ENCODE measurements around the gene RCAN3. TPM values are rescaled to one million over a fixed set of nuclear protein-coding genes. Genes with fewer than 3 reads are reported as not detected.

Gene RCAN3
- total and polyA plus RNA-seq, 2 experiments from 2014 or later: 6.2 to 10.1 TPM

DNA sequence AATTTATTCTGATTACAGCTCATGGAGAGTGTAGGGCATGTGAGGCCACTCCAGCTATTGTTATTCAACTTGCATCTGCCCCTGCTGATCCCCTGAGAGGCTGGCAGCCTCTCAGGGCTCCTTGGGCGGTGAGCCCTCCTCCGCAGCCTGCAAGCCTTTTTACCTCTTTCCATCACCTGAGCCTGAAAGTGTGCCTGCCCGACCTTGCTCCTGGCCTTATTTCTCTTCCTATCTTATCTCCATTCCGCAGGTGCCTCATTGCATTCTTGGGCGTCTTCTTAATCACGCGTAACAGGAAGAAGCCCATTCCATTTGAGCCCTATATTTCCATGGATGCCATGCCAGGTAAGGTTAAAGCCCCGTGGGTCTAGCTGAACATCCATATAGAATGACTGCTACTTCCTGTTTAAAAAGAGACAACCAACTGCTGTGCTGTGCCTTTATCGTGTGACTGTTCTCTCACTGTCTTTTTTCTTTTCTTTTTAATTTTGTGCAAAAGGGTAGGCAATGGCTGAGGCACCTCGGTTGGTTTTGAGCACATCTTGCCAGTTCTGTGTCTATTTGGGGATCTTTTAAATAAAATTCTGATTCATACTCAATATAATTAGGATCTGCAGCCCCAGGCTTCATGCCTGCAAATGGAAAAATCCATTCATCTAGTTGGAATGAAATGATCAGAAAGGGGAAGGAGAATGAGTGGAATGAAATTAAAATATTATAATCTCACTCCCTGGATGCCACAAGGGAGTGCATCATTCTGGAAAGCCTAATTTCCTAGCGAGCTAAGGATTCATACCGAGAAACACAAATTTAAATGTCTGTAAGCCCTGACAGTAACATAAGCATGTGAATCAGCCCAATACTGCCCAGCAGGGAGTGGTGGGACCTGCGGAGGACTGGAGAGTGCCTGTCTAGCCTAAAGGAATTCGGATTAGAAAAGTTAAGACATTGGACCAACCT lies 38.6 kb upstream of the RCAN3 start:
- DNase-seq (ENCODE audit: low spot score): no peak
- no peak overlapping the region for H3K4me2 ChIP-seq
- H3K27me3 ChIP-seq: no peaks in the 10 kb centered on the region
- WGBS (ENCODE audit: low lambda C conversion rate, missing lambda C conversion rate): 39% methylated on average over 14 of the region's 14 CpGs
- no peak overlapping the region for H3K4me3 ChIP-seq
- H3K27ac ChIP-seq: no peak overlapping the region
- TF ChIP-seq EZH2 (IDR thresholded peaks at IDR 0.05; ENCODE audit: borderline replicate concordance): no peak
- TF ChIP-seq, protein P1, sequence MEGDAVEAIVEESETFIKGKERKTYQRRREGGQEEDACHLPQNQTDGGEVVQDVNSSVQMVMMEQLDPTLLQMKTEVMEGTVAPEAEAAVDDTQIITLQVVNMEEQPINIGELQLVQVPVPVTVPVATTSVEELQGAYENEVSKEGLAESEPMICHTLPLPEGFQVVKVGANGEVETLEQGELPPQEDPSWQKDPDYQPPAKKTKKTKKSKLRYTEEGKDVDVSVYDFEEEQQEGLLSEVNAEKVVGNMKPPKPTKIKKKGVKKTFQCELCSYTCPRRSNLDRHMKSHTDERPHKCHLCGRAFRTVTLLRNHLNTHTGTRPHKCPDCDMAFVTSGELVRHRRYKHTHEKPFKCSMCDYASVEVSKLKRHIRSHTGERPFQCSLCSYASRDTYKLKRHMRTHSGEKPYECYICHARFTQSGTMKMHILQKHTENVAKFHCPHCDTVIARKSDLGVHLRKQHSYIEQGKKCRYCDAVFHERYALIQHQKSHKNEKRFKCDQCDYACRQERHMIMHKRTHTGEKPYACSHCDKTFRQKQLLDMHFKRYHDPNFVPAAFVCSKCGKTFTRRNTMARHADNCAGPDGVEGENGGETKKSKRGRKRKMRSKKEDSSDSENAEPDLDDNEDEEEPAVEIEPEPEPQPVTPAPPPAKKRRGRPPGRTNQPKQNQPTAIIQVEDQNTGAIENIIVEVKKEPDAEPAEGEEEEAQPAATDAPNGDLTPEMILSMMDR (IDR thresholded peaks at IDR 0.05; ENCODE audit: poor library complexity): no peak
- TF ChIP-seq EZH2phosphoT487 (IDR thresholded peaks at IDR 0.05; ENCODE audit: low read depth, severe bottlenecking, unreplicated experiment): no peak
- no peaks in the 10 kb centered on the region for H3K79me2 ChIP-seq
- no peaks in the 10 kb centered on the region for H3K36me3 ChIP-seq (replicated peaks; ENCODE audit: insufficient read depth, low read depth)
- no peaks in the 10 kb centered on the region for H4K20me1 ChIP-seq (ENCODE audit: insufficient read depth, poor library complexity, severe bottlenecking)
- no peaks in the 10 kb centered on the region for H3K4me1 ChIP-seq (ENCODE audit: insufficient read depth)
- no peaks in the 10 kb centered on the region for H3K9me3 ChIP-seq (ENCODE audit: low read depth)
- no peak overlapping the region for H2AFZ ChIP-seq
- no peaks in the 10 kb centered on the region for H3K9me2 ChIP-seq (replicated peaks; ENCODE audit: insufficient read depth)

- Histone ChIP-seq H3K27ac (no peak overlapping the region), H3K36me3 (replicated peaks; ENCODE audit: insufficient read depth, low read depth) (no peaks in the 10 kb centered on the region), H3K79me2 (no peaks in the 10 kb centered on the region), H3K4me3 (no peak overlapping the region), H2AFZ (no peak overlapping the region), H3K4me2 (no peak overlapping the region), H3K27me3 (no peaks in the 10 kb centered on the region), H3K4me1 (ENCODE audit: insufficient read depth) (no peaks in the 10 kb centered on the region), H4K20me1 (ENCODE audit: insufficient read depth, poor library complexity, severe bottlenecking) (no peaks in the 10 kb centered on the region), H3K9me2 (replicated peaks; ENCODE audit: insufficient read depth) (no peaks in the 10 kb centered on the region), H3K9me3 (ENCODE audit: low read depth) (no peaks in the 10 kb centered on the region)
- 75% methylated on average over 4 of the region's 4 CpGs for WGBS (ENCODE audit: low lambda C conversion rate, missing lambda C conversion rate)
- TF ChIP-seq EZH2 (IDR thresholded peaks at IDR 0.05; ENCODE audit: borderline replicate concordance): no peak
- TF ChIP-seq, protein P1 (IDR thresholded peaks at IDR 0.05; ENCODE audit: poor library complexity): no peak
- no peak for TF ChIP-seq EZH2phosphoT487 (IDR thresholded peaks at IDR 0.05; ENCODE audit: low read depth, severe bottlenecking, unreplicated experiment)
- DNase-seq (ENCODE audit: low spot score): no peak
These were observed 37.5 kb upstream of the RCAN3 start for GRCh38 chr1:24465099-24465498.

GRCh38 chr1:24465638-24466037 lies 37.0 kb upstream of the RCAN3 start:
- Histone ChIP-seq H4K20me1 (ENCODE audit: insufficient read depth, poor library complexity, severe bottlenecking) (no peaks in the 10 kb centered on the region), H3K9me2 (replicated peaks; ENCODE audit: insufficient read depth) (no peaks in the 10 kb centered on the region), H3K27ac (no peak overlapping the region), H3K36me3 (replicated peaks; ENCODE audit: insufficient read depth, low read depth) (no peaks in the 10 kb centered on the region), H2AFZ (no peak overlapping the region), H3K4me1 (ENCODE audit: insufficient read depth) (no peaks in the 10 kb centered on the region), H3K27me3 (no peaks in the 10 kb centered on the region), H3K4me3 (no peak overlapping the region), H3K79me2 (no peaks in the 10 kb centered on the region), H3K4me2 (no peak overlapping the region), H3K9me3 (ENCODE audit: low read depth) (no peaks in the 10 kb centered on the region)
- WGBS (ENCODE audit: low lambda C conversion rate, missing lambda C conversion rate): 98% methylated on average over 2 of the region's 2 CpGs
- DNase-seq (ENCODE audit: low spot score): no peak
- TF ChIP-seq EZH2 (IDR thresholded peaks at IDR 0.05; ENCODE audit: borderline replicate concordance) (no peak), EZH2phosphoT487 (IDR thresholded peaks at IDR 0.05; ENCODE audit: low read depth, severe bottlenecking, unreplicated experiment) (no peak)
- TF ChIP-seq, protein P1 (IDR thresholded peaks at IDR 0.05; ENCODE audit: poor library complexity): no peak
